ENCODE measurements around the gene RNF14. TPM values are rescaled to one million over a fixed set of nuclear protein-coding genes. Genes with fewer than 3 reads are reported as not detected.

The RNF14 gene
- total and polyA plus RNA-seq, 9 of the 15 experiments (the other 6 are each of a cell fraction or from before 2014, with no cell fraction given): 36.3 to 140 (median 75.1) TPM

GRCh38 chr5:141969783-141970771, 1.2 kb downstream of the RNF14 start (continued):
- TF ChIP-seq ZFX (CRISPR knock-in tag; IDR thresholded peaks at IDR 0.05): no peak
- peak; percentile 72; the same call in 1 of the 2 replicates for TF ChIP-seq LEF1 (IDR thresholded peaks at IDR 0.05)
- no peak for TF ChIP-seq MYNN (IDR thresholded peaks at IDR 0.05)
- no peak for TF ChIP-seq MYNN (CRISPR knock-in tag; IDR thresholded peaks at IDR 0.05)
- TF ChIP-seq ZNF354B (CRISPR knock-in tag; IDR thresholded peaks at IDR 0.05): no peak
- TF ChIP-seq RUNX1 (IDR thresholded peaks at IDR 0.05; ENCODE audit: low read depth): no peak
- TF ChIP-seq POLR2AphosphoS5 (IDR thresholded peaks at IDR 0.05; ENCODE audit: control insufficient read depth, insufficient read depth, low read depth, low read length): peak; percentile 90
- no peak for TF ChIP-seq NFYB (IDR thresholded peaks at IDR 0.05; ENCODE audit: extremely low read depth, insufficient read length)
- 0 out of 2 replicates have a peak, but pooled peaks have one; percentile 50 for TF ChIP-seq MTA3 (IDR thresholded peaks at IDR 0.05; ENCODE audit: borderline replicate concordance)
- peak; percentile 35; the same call in 1 of the 2 replicates for TF ChIP-seq ZNF263 (CRISPR knock-in tag; IDR thresholded peaks at IDR 0.05; ENCODE audit: borderline replicate concordance)
- TF ChIP-seq MXI1 (IDR thresholded peaks at IDR 0.05; ENCODE audit: low read depth, low read length): peak; percentile 60; the same call in 1 of the 2 replicates
- TF ChIP-seq PBX2 (CRISPR knock-in tag; IDR thresholded peaks at IDR 0.05; ENCODE audit: low read depth): no peak
- 0 out of 2 replicates have a peak, but pooled peaks have one; percentile 24 for TF ChIP-seq PBX2 (tag; conservative IDR thresholded peaks at IDR 0.05; ENCODE audit: low read depth)
- no peak for TF ChIP-seq NR4A1 (CRISPR knock-in tag; IDR thresholded peaks at IDR 0.05)
- TF ChIP-seq NR4A1 (tag; IDR thresholded peaks at IDR 0.05): no peak
- peak; percentile 61; the same call in 1 of the 2 replicates for TF ChIP-seq SUPT5H (IDR thresholded peaks at IDR 0.05)
- TF ChIP-seq PHF21A (IDR thresholded peaks at IDR 0.05; ENCODE audit: borderline replicate concordance, low read depth): no peak
- no peak for TF ChIP-seq NONO (IDR thresholded peaks at IDR 0.05; ENCODE audit: low read depth in 2 of 2, low read length in 1 of 2)
- TF ChIP-seq MEIS2 (IDR thresholded peaks at IDR 0.05; ENCODE audit: partially characterized antibody): peak; percentile 38
- TF ChIP-seq BACH1 (tag; IDR thresholded peaks at IDR 0.05): peak; percentile 72
- no peak for TF ChIP-seq ZBTB43 (CRISPR knock-in tag; IDR thresholded peaks at IDR 0.05)
- no peak for TF ChIP-seq ZNF511 (CRISPR knock-in tag; IDR thresholded peaks at IDR 0.05)
- no peak for TF ChIP-seq ZNF655 (CRISPR knock-in tag; IDR thresholded peaks at IDR 0.05)
- TF ChIP-seq LARP7 (IDR thresholded peaks at IDR 0.05): no peak

Measured in K562 (cell line).